GM12891 (cell line): ENCODE data around the gene PRKAG1.

ENCODE experiments used
- POLR2AphosphoS5 ChIP-seq: IDR thresholded peaks from 2 replicates; pipeline ENCODE4 v1.6.1; 2011; ENCODE audit warnings: low read depth, low read length, control low read depth
- TAF1 ChIP-seq: IDR thresholded peaks from 2 replicates; pipeline ENCODE4 v1.6.1; 2011; ENCODE audit warnings: low read depth, low read length, control low read depth

DNA sequence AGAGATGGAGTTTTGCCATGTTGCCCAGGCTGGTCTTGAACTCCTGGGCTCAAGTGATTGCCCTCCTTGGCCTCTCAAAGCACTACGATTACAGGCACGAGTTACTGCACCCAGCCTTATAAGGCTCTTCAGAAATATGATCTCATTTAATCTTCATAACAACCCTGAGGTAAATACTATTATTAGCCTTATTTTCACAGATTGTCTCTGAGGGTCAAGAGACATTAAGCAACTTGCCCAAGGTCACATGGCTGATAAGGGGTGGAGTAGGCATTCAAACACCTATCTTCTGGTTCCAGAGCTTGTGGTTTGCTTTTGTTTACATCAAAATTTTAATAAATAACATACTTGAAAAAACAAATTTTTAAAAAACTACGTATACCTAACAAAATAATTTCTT lies 5.1 kb downstream of the PRKAG1 start:
- TF ChIP-seq TAF1, result no peak
- no peak for TF ChIP-seq POLR2AphosphoS5
